HL-60 (cell line): ENCODE results near the gene FGF1.

Experiments used
- POLR2AphosphoS5 ChIP-seq: IDR thresholded peaks from 2 replicates; pipeline ENCODE4 v1.6.1; 2012; ENCODE audit warnings: low read depth
- TF ChIP-seq, protein P1 (sequence below): IDR thresholded peaks from one replicate; pipeline ENCODE4 v1.5.1; 2011; ENCODE audit warnings: low read length, control low read depth, inconsistent platforms; ENCODE audit not compliant: insufficient read depth

DNA sequence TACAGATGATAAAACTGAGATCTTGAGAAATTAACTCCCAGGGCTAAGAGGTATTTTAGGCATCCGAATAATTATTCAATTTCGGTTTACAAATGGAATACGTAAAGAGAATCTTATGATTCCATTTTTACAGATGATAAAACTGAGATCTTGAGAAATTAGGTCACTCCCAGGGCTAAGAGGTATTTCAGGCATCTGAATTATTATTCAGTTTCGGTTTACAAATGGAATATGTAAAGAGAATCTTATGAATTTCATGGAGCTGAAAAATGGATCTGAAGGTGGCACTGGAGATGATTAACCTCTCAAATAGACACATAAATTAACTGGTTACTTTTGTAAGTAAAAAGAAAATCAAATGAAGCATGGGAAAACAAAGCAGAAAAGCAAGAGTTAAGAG, 44.2 kb downstream of the FGF1 start:
- TF ChIP-seq, protein P1, sequence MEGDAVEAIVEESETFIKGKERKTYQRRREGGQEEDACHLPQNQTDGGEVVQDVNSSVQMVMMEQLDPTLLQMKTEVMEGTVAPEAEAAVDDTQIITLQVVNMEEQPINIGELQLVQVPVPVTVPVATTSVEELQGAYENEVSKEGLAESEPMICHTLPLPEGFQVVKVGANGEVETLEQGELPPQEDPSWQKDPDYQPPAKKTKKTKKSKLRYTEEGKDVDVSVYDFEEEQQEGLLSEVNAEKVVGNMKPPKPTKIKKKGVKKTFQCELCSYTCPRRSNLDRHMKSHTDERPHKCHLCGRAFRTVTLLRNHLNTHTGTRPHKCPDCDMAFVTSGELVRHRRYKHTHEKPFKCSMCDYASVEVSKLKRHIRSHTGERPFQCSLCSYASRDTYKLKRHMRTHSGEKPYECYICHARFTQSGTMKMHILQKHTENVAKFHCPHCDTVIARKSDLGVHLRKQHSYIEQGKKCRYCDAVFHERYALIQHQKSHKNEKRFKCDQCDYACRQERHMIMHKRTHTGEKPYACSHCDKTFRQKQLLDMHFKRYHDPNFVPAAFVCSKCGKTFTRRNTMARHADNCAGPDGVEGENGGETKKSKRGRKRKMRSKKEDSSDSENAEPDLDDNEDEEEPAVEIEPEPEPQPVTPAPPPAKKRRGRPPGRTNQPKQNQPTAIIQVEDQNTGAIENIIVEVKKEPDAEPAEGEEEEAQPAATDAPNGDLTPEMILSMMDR = no peak
- no peak for TF ChIP-seq POLR2AphosphoS5
